H9 (cell line): ENCODE measurements around the gene SCUBE3. TPM values are rescaled to one million over a fixed set of nuclear protein-coding genes. Genes with fewer than 3 reads are reported as not detected.

Experiments
- DNase-seq: peaks from one replicate; pipeline ENCODE4 v3.0.0-alpha.2; 2017
- H2AFZ ChIP-seq: one replicate; pipeline ENCODE4 v1.6.1; 2013; ENCODE audit warnings: mild to moderate bottlenecking, low read length, control low read depth, moderate library complexity
- H2AK5ac ChIP-seq: 2 replicates; pipeline ENCODE4 v1.6.1; 2013; ENCODE audit warnings: low read length, control low read depth, mixed read lengths; ENCODE audit not compliant: insufficient read length
- H2BK120ac ChIP-seq: one replicate; pipeline ENCODE4 v1.6.1; 2013; ENCODE audit warnings: low read depth, mild to moderate bottlenecking, low read length, control low read depth, inconsistent platforms; ENCODE audit not compliant: poor library complexity, severe bottlenecking
- H2BK12ac ChIP-seq: 2 replicates; pipeline ENCODE4 v1.6.1; 2013; ENCODE audit warnings: low read length, control low read depth, mixed read lengths, low read depth; ENCODE audit not compliant: insufficient read length
- H2BK15ac ChIP-seq: 2 replicates; pipeline ENCODE4 v1.6.1; 2013; ENCODE audit warnings: low read depth, low read length, control low read depth
- H2BK20ac ChIP-seq: one replicate; pipeline ENCODE4 v1.6.1; 2013; ENCODE audit warnings: low read depth, mild to moderate bottlenecking, low read length, control low read depth, inconsistent platforms; ENCODE audit not compliant: poor library complexity, severe bottlenecking
- H2BK5ac ChIP-seq: 2 replicates; pipeline ENCODE4 v1.6.1; 2013; ENCODE audit warnings: low read length, control low read depth, mixed read lengths; ENCODE audit not compliant: insufficient read length
- H3K14ac ChIP-seq: 2 replicates; pipeline ENCODE4 v1.6.1; 2013; ENCODE audit warnings: low read length, control low read depth; ENCODE audit not compliant: insufficient read depth
- H3K18ac ChIP-seq: 2 replicates; pipeline ENCODE4 v1.6.1; 2013; ENCODE audit warnings: low read depth, mild to moderate bottlenecking, mixed read lengths, low read length, control low read depth; ENCODE audit not compliant: insufficient read length
- H3K23ac ChIP-seq: 2 replicates; pipeline ENCODE4 v1.6.1; 2013; ENCODE audit warnings: low read length, control low read depth, mixed read lengths, low read depth; ENCODE audit not compliant: insufficient read length
- H3K23me2 ChIP-seq: 2 replicates; pipeline ENCODE4 v1.6.1; 2013; ENCODE audit warnings: low read depth, mild to moderate bottlenecking, mixed read lengths, low read length, control low read depth; ENCODE audit not compliant: insufficient read length, poor library complexity, severe bottlenecking
- H3K27ac ChIP-seq: 2 replicates; pipeline ENCODE4 v1.5.1; 2013; ENCODE audit warnings: low read length, control low read depth, mixed read lengths, low read depth; ENCODE audit not compliant: insufficient read length
- H3K27me3 ChIP-seq: 2 replicates; pipeline ENCODE4 v1.6.1; 2013; ENCODE audit warnings: low read length, control low read depth, inconsistent platforms; ENCODE audit not compliant: insufficient read depth
- H3K4ac ChIP-seq: 2 replicates; pipeline ENCODE4 v1.6.1; 2013; ENCODE audit warnings: low read depth, mild to moderate bottlenecking, control low read depth, inconsistent platforms, low read length, moderate library complexity
- H3K4me1 ChIP-seq: 2 replicates; pipeline ENCODE4 v1.6.1; 2013; ENCODE audit warnings: low read length, control low read depth, inconsistent platforms; ENCODE audit not compliant: insufficient read depth
- H3K4me2 ChIP-seq: 2 replicates; pipeline ENCODE4 v1.6.1; 2013; ENCODE audit warnings: low read length, control low read depth, mixed read lengths; ENCODE audit not compliant: insufficient read length, insufficient read depth
- H3K56ac ChIP-seq: 2 replicates; pipeline ENCODE4 v1.6.1; 2013; ENCODE audit warnings: low read depth, mild to moderate bottlenecking, mixed read lengths, low read length, control low read depth; ENCODE audit not compliant: insufficient read length
- H3K79me1 ChIP-seq: 2 replicates; pipeline ENCODE4 v1.6.1; 2013; ENCODE audit warnings: low read depth, mild to moderate bottlenecking, moderate library complexity, low read length, control low read depth, inconsistent platforms; ENCODE audit not compliant: insufficient read depth, poor library complexity, severe bottlenecking
- H3K79me2 ChIP-seq: 2 replicates; pipeline ENCODE4 v1.6.1; 2013; ENCODE audit warnings: low read length, control low read depth, inconsistent platforms; ENCODE audit not compliant: insufficient read depth
- H3K9ac ChIP-seq: 2 replicates; pipeline ENCODE4 v1.6.1; 2013; ENCODE audit warnings: low read length, control low read depth, mixed read lengths; ENCODE audit not compliant: insufficient read length; ENCODE audit errors: extremely low read depth
- H3K9me3 ChIP-seq: one replicate; pipeline ENCODE4 v1.6.1; 2013; ENCODE audit warnings: low read depth, low read length, inconsistent platforms; ENCODE audit not compliant: control insufficient read depth
- H3T11ph ChIP-seq: one replicate; pipeline ENCODE4 v1.6.1; 2013; ENCODE audit warnings: mild to moderate bottlenecking, low read length, control low read depth, inconsistent platforms
- H4K20me1 ChIP-seq: one replicate; pipeline ENCODE4 v1.6.1; 2013; ENCODE audit not compliant: control insufficient read depth, insufficient read length, insufficient read depth
- H4K5ac ChIP-seq: 2 replicates; pipeline ENCODE4 v1.6.1; 2013; ENCODE audit warnings: low read depth, mild to moderate bottlenecking, mixed read lengths, low read length, control low read depth; ENCODE audit not compliant: insufficient read length
- H4K8ac ChIP-seq: replicated peaks from 2 replicates; pipeline ENCODE4 v1.6.1; 2013; ENCODE audit warnings: low read length, control low read depth, mixed read lengths, low read depth; ENCODE audit not compliant: insufficient read length
- H4K91ac ChIP-seq: 2 replicates; pipeline ENCODE4 v1.6.1; 2013; ENCODE audit warnings: low read depth, mild to moderate bottlenecking, moderate library complexity, mixed read lengths, low read length, control low read depth; ENCODE audit not compliant: insufficient read length
- H3K27ac Mint-ChIP-seq, 3 experiments: 2 replicates in 2 of 3; 3 replicates in 1 of 3; pipeline ENCODE4 v1.8.0; 2020 to 2021; ENCODE audit warnings: mixed read lengths in 3 of 3, mild to moderate bottlenecking in 1 of 3, moderate library complexity in 1 of 3
- H3K27me3 Mint-ChIP-seq: 2 replicates; pipeline ENCODE4 v1.8.0; 2021; ENCODE audit warnings: low read depth, mild to moderate bottlenecking, moderate library complexity, mixed read lengths
- H3K36me3 Mint-ChIP-seq, 3 experiments: 2 replicates in 2 of 3; 3 replicates in 1 of 3; pipeline ENCODE4 v1.8.0; 2020 to 2021; ENCODE audit warnings: low read depth in 3 of 3, mixed read lengths in 3 of 3; ENCODE audit not compliant: insufficient read depth in 1 of 3
- H3K4me1 Mint-ChIP-seq, 2 experiments: 2 replicates each; pipeline ENCODE4 v1.8.0; 2020; ENCODE audit warnings: mixed read lengths in 2 of 2
- H3K4me3 Mint-ChIP-seq, 2 experiments: 2 replicates in 1 of 2; 3 replicates in 1 of 2; pipeline ENCODE4 v1.8.0; 2020 to 2021; ENCODE audit warnings: mild to moderate bottlenecking in 2 of 2, mixed read lengths in 2 of 2, moderate library complexity in 1 of 2
- H3K9me3 Mint-ChIP-seq, 2 experiments: 2 replicates in 1 of 2; 3 replicates in 1 of 2; pipeline ENCODE4 v1.8.0; 2020; ENCODE audit warnings: mild to moderate bottlenecking in 2 of 2, mixed read lengths in 2 of 2, moderate library complexity in 1 of 2
- WGBS: extraction: QIAGEN DNeasy Blood & Tissue Kit; methylation state at CpG from one replicate; pipeline ENCODE4 v1.1.7; 2013; ENCODE audit warnings: missing lambda C conversion rate, low lambda C conversion rate, mixed read lengths; ENCODE audit not compliant: insufficient read length; ENCODE audit errors: extremely low coverage; 5-methylcytosine and 5-hydroxymethylcytosine counted together
- total RNA-seq: library from RNA; stranded (reverse); gene quantifications from 2 replicates; pipeline ENCODE4 v1.2.1, GENCODE V29; 2021
- TF ChIP-seq, protein P1 (sequence below): fragments of 200-600 bp; sonication (generic); conservative IDR thresholded peaks from 3 replicates; pipeline ENCODE4 v1.8.0; 2021; ENCODE audit warnings: antibody characterized with exemption, mild to moderate bottlenecking

Gene SCUBE3
- total RNA-seq, 1 experiment from 2014 or later = 2.7 TPM

DNA sequence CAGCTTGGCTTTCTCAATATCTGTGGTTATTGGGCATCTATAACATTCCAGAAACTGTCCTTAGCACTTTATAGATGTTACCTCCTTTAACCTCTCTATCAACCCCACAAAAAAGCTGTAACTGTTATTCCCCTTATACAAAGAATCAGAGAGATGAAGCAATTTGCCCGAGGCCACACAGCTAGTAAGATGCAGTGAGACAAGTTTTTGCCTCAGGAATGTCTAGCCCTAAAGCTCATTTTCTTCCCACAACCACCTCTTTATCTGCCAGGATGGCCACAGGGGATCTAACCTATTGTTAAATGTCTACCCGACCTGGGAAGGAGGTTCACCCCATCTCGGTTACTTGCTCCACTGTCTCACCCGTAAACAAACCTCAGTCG lies 40.7 kb upstream of the SCUBE3 start:
- no peak overlapping the region for H3K9ac ChIP-seq
- H3K4me1 ChIP-seq = no peaks in the 10 kb centered on the region
- H3K79me2 ChIP-seq = no peaks in the 10 kb centered on the region
- WGBS = no CpG with 5 or more reads among the region's 5 CpGs
- no peak overlapping the region for H2BK5ac ChIP-seq
- H3K27ac ChIP-seq = no peak overlapping the region
- H3K9me3 ChIP-seq = no peaks in the 10 kb centered on the region
- Mint-ChIP-seq H3K4me3 (no peak overlapping the region), H3K27me3 (peaks cover 23% of the 10 kb centered on the region), H3K4me1 (peaks cover 10 to 12% of the 10 kb centered on the region in 2 experiments), H3K27ac (no peak overlapping the region), H3K36me3 (peaks cover 0 to 6% (median 5%) of the 10 kb centered on the region in 3 experiments; a peak in 3 of 7 replicates), H3K9me3 (peaks cover 5% of the 10 kb centered on the region in 2 experiments; a peak in 4 of 5 replicates)
- H2AK5ac ChIP-seq = no peak overlapping the region
- no peak overlapping the region for H2BK15ac ChIP-seq
- no peak overlapping the region for H3T11ph ChIP-seq
- H4K91ac ChIP-seq = no peak overlapping the region
- H3K23me2 ChIP-seq = no peaks in the 10 kb centered on the region
- H3K4ac ChIP-seq = no peak overlapping the region
- DNase-seq = no peak
- no peak overlapping the region for H2BK20ac ChIP-seq
- no peak overlapping the region for H2BK120ac ChIP-seq
- H3K4me2 ChIP-seq = no peak overlapping the region
- TF ChIP-seq, protein P1, sequence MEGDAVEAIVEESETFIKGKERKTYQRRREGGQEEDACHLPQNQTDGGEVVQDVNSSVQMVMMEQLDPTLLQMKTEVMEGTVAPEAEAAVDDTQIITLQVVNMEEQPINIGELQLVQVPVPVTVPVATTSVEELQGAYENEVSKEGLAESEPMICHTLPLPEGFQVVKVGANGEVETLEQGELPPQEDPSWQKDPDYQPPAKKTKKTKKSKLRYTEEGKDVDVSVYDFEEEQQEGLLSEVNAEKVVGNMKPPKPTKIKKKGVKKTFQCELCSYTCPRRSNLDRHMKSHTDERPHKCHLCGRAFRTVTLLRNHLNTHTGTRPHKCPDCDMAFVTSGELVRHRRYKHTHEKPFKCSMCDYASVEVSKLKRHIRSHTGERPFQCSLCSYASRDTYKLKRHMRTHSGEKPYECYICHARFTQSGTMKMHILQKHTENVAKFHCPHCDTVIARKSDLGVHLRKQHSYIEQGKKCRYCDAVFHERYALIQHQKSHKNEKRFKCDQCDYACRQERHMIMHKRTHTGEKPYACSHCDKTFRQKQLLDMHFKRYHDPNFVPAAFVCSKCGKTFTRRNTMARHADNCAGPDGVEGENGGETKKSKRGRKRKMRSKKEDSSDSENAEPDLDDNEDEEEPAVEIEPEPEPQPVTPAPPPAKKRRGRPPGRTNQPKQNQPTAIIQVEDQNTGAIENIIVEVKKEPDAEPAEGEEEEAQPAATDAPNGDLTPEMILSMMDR = no peak
- H2AFZ ChIP-seq = no peak overlapping the region
- H3K23ac ChIP-seq = no peak overlapping the region
- H3K79me1 ChIP-seq = no peaks in the 10 kb centered on the region
- no peak overlapping the region for H4K5ac ChIP-seq
- no peak overlapping the region for H4K8ac ChIP-seq
- H3K18ac ChIP-seq = no peak overlapping the region
- H3K14ac ChIP-seq = no peak overlapping the region
- no peak overlapping the region for H3K56ac ChIP-seq
- no peaks in the 10 kb centered on the region for H4K20me1 ChIP-seq
- H2BK12ac ChIP-seq = no peak overlapping the region
- H3K27me3 ChIP-seq = no peaks in the 10 kb centered on the region
